Activated gamma-delta T cell treated with anti-CD3 and anti-CD28 coated beads, Interleukin-2, amount 50 U/mL, for 16 hours (primary cell): Measurements from ENCODE around the gene GCNT2.
"Not testable (repeated sequence)": the region's sequence is repeated elsewhere in the genome, so short reads cannot be mapped to it uniquely, and the experiment has no call there.

Experiments
- DNase-seq: peaks from one replicate; pipeline ENCODE4 v3.0.0-alpha.2; 2020; ENCODE audit warnings: low read depth

GCNT2 gene

DNA sequence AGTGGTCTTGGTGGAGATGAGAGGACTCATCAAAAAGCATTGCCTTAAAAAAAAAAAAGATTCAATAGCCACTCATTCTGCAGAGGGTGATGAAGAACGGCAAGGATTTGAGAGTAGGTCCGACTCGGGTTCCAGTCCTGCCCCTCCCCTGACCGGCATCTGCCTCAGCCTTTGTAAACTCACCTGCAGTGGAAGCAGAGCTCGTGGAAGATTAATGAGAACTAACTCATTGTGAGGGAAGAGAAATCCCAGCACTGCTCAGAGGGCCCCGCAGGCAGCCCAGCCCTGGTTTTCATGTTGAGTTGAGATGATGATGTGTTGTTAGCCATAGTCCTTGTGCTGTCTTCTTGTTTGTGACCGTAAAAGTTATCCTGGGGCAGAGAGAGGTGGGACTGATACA lies 59.4 kb downstream of the GCNT2 start:
- DNase-seq = no peak

DNA sequence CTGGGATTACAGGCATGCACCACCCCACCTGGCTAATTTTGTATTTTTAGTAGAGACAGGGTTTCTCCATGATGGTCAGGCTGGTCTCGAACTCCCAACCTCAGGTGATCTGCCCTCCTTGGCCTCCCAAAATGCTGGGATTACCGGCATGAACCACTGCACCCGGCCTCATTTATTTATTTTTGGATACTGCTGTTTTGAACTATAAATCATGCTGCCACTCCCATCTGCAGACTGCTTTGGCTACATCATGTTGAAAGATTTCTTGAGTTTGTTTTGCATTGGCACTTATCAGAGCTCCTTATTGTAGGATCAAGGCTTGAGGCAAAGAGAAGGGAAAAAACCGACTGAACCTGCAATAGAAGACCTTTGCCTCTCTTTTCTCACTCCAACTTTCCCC lies 60.3 kb downstream of the GCNT2 start:
- not testable (repeated sequence) for DNase-seq

DNA sequence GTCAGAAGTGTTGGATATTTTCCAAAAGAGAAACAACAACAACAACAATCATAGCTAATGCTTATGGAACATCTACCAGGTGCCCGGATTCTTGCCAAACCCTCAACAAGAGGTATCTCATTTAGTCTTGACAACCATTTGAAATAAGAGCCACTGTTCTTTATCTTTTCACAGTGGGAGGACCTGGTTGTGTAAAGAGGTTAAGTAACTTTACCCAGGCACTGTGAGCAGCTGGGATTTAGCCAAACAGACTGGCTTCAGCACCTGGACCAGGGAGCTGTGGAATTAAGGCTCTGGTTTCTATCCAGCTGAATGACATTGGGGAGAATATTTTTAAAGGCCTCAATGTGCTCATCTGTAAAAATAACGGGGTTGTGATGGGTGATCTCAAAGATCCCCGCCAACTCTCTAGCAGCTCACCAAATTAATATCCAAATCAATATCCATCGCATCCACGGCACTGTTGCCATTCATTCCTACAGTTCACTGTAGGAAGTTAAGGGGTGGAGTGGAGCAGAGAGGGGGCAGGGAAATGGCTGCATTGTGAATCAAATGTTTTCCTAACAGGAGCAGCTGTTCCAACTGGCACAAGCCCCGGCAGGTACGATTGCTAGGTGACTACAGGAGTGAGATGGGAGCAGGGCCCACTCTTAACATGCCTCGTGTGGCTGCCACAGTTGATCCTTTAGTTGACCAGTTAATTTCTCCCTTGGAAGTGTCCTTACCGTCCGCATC lies 61.8 kb downstream of the GCNT2 start:
- no peak for DNase-seq

DNA sequence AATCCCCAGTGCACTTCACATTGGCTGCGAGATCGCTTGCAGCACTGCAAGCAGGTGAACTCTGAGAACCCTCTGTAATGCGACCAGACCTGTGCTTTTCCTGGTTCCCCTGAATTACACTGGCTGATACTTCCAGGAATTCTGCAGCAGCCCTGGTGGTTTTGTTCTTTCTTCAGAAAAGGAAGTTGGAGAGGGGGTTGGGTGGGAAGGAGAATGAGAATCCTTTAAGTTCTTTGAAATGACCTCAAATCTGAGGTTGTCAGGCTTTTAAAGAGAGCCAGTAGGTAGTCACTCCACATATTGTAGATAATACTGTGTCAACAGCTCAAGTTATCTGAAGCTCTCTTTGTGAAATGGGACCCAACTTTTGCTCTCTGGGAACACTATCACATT lies 62.4 kb downstream of the GCNT2 start:
- DNase-seq = no peak

GRCh38 chr6:10584607-10585006 lies 63.5 kb downstream of the GCNT2 start:
- no peak for DNase-seq

DNA sequence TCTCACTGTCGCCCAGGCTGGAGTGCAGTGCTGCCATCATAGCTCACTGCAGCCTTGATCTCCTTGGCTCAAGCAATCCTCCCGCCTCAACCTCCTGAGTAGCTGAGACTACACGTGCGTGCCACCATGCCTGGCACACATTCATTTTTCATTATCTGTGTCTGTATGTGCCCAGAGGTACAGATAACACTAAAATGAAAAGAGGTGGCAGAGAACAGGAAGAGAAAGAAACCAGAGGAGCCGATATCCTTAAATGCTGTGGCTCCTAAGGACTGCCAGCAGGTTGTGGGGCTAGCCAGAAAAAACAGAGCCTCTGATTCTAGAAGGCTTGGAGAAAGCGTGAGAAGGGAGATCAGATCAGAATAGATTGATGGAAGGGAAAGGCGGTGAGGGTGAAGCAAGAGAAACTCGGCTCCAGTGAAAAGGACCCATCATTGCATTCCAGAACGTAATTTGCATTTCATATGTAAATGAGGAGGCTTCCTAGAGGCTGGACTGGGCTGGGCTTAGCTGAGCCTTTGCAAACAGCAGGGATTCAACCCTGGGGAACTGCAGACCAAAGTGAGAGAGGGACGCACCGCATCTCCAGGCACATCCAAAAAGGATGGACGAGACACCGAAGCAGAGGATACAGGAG lies 64.2 kb downstream of the GCNT2 start:
- DNase-seq = no peak

GRCh38 chr6:10586302-10586701 lies 65.2 kb downstream of the GCNT2 start:
- DNase-seq = no peak

- no peak for DNase-seq
Measured at GRCh38 chr6:10587656-10588406, 66.7 kb downstream of the GCNT2 start.

- DNase-seq = no peak
Measured at GRCh38 chr6:10588562-10589428, 67.6 kb downstream of the GCNT2 start.

DNA sequence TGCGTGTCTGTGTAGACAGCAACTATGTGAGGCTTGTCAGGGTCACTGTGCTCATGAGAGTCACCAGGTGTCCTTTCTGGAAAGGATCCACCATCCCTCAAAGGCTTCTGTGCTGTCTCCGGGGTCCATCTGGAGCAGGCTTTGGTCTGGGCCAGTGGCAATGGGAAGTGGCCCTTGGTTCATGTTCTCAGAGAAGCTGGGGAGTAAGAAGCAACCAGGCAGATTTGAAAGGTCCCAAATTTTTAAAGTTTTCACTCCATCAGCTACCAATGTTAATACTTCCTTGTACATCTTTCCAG lies 68.2 kb downstream of the GCNT2 start:
- DNase-seq = no peak

GRCh38 chr6:10589983-10590382 lies 68.8 kb downstream of the GCNT2 start:
- DNase-seq = no peak

DNA sequence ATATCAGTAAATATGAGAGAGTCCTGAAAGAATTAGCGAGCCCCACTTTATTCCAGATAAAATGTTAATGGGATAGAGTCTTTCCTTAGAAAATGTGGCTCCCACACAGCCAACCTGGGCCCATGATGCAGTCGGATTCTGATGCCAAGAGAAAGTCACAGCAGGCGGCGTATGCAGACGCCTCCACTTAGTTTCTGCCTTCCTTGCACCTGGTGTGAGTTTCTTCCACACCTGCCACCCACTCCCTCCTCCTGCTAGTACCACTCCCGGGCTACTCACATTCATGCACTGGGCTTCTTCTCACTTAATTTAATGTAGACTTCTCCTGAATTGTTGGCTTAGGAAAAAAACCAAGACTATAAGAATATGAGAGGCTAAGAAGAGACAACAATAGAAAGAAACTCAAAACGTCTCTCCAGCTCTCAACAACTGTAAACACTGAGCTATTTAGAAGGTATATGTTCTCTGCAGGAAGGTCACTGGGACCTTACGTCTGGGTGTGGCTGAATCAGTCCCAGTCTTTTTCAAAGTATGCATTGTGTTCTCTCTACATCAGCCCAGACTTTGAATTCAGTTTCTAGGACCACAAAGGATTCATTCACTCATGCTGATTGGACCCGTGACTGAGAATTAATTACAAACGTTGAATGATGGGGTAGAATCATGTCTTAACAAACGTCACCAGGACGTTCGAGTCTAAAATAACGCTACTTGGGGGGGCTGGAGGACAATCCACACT lies 70.4 kb downstream of the GCNT2 start:
- DNase-seq = no peak

- no peak for DNase-seq
Measured at GRCh38 chr6:10595731-10596664, 74.8 kb downstream of the GCNT2 start.

- no peak for DNase-seq
Measured at GRCh38 chr6:10597499-10598001, 76.4 kb downstream of the GCNT2 start.

- DNase-seq = no peak
Measured at GRCh38 chr6:10598084-10598960, 77.2 kb downstream of the GCNT2 start.

DNA sequence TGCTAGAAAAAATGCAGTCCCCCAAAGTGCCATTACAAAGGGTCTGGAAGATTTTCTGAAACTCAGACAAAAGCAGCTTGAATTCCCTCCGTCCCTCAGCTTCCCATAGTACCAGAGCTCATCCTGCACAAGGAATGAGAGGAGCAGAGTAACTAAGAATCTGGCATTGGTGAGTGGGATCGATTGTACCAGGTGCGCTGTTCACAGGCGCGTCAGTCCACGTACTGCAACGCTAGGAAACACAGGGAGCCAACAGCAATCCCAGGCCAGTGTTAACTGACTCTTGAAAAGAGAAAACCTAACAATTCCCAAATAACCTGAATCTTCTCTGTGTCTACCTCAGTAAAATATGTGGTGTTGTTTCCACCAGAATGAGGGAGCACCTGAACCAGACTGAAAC lies 77.9 kb downstream of the GCNT2 start:
- DNase-seq = no peak

DNA sequence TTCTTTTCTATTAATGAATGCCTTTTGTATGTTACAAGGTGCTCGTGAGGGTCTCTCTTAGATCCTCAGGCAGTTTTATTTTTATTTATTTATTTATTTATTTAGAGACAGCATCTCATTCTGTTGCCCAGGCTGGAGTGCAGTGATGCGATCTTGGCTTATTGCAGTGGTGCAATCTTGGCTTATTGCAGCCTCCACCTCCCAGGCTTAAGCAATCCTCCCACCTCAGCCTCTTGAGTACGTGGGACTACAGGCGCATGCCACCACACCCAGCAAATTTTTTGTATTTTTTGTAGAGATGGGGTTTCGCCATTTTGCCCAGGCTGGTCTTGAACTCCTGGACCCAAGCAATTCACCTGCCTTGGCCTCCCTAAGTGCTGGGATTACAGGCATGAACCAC lies 79.5 kb downstream of the GCNT2 start:
- not testable (repeated sequence) for DNase-seq

- no peak for DNase-seq
Measured at GRCh38 chr6:10603219-10603618, 82.1 kb downstream of the GCNT2 start.

- DNase-seq = no peak
Measured at GRCh38 chr6:10609038-10609437, 87.9 kb downstream of the GCNT2 start.
